GM12878 (cell line): ENCODE measurements around the gene SNTA1. TPM values are rescaled to one million over a fixed set of nuclear protein-coding genes. Genes with fewer than 3 reads are reported as not detected.

ENCODE experiments used
- ATAC-seq: fragments of 200-7000 bp; cut with Tn5 transposase; 3 replicates; pipeline ENCODE4 v1.9.1; 2020; ENCODE audit warnings: mild to moderate bottlenecking, moderate library complexity
- BruUV-seq: library from RNA; stranded (reverse); fragments of 400-500 nt; replicated peaks from 2 replicates; lab custom pipeline; 2021; lab: Mats Ljungman, UMichigan
- CTCF ChIA-PET: fragments of 300-600 bp; sonication (Branson Sonifier 250); formaldehyde crosslinking; extraction: SDS; loops from one replicate; lab custom pipeline; 2021; ENCODE audit warnings: inconsistent platforms; lab: Yijun Ruan, JAX
- POLR2A ChIA-PET: fragments of 350-600 bp; formaldehyde crosslinking; extraction: SDS; loops from one replicate; lab custom pipeline; 2021; ENCODE audit warnings: inconsistent platforms; lab: Charles Lee
- RAD21 ChIA-PET: fragments of 300-600 bp; sonication (Branson Sonifier 250); formaldehyde crosslinking; loops from one replicate; lab custom pipeline; 2023; ENCODE audit warnings: antibody characterized with exemption; ENCODE audit not compliant: unreplicated experiment; lab: Charles Lee
- SMC1A ChIA-PET: fragments of 300-600 bp; sonication (Branson Sonifier 250); formaldehyde crosslinking; loops from one replicate; lab custom pipeline; 2023; ENCODE audit not compliant: unreplicated experiment, uncharacterized antibody; lab: Charles Lee
- DNase-seq: peaks from one replicate; pipeline ENCODE4 v3.0.0-alpha.2; 2011; ENCODE audit warnings: low read depth, low spot score
- FAIRE-seq: peaks from 3 replicates; lab custom pipeline; 2011; peaks lifted over from hg19 to GRCh38; lab: Jason Lieb, UNC
- H2AFZ ChIP-seq: 2 replicates; pipeline ENCODE4 v1.6.0; 2011; ENCODE audit warnings: low read depth, low read length, control low read depth; ENCODE audit not compliant: control insufficient read depth
- H3K27ac ChIP-seq: 2 replicates; pipeline ENCODE4 v1.5.1; 2011; ENCODE audit warnings: control low read depth; ENCODE audit not compliant: control insufficient read depth, insufficient read depth
- H3K27me3 ChIP-seq, 2 experiments: replicated peaks in 1 of 2; 2 replicates each; pipeline versions ENCODE4 v1.6.0 to v1.6.1; 2011; ENCODE audit warnings: low read length in 1 of 2; ENCODE audit not compliant: control insufficient read depth in 2 of 2, insufficient read depth in 2 of 2
- H3K36me3 ChIP-seq, 2 experiments: 2 replicates each; pipeline ENCODE4 v1.5.1; 2011; ENCODE audit warnings: low read length in 1 of 2; ENCODE audit not compliant: control insufficient read depth in 2 of 2, insufficient read depth in 2 of 2
- H3K4me1 ChIP-seq: 2 replicates; pipeline ENCODE4 v1.6.1; 2011; ENCODE audit warnings: mild to moderate bottlenecking, low read length, moderate library complexity, mixed read lengths; ENCODE audit not compliant: control insufficient read depth, insufficient read depth
- H3K4me2 ChIP-seq: 2 replicates; pipeline ENCODE4 v1.6.0; 2011; ENCODE audit warnings: control low read depth; ENCODE audit not compliant: control insufficient read depth, insufficient read depth
- H3K4me3 ChIP-seq: fragments of 200-600 bp; sonication (generic); 2 replicates; pipeline ENCODE4 v1.5.1; 2016
- H3K79me2 ChIP-seq: 2 replicates; pipeline ENCODE4 v1.6.0; 2011; ENCODE audit warnings: low read length; ENCODE audit not compliant: control insufficient read depth, insufficient read depth
- H3K9ac ChIP-seq: 2 replicates; pipeline ENCODE4 v1.8.0; 2011; ENCODE audit warnings: low read length, control low read depth, mixed read lengths; ENCODE audit not compliant: control insufficient read depth, insufficient read depth
- H3K9me3 ChIP-seq: replicated peaks from 3 replicates; pipeline ENCODE4 v1.5.1; 2011; ENCODE audit warnings: mild to moderate bottlenecking, low read length; ENCODE audit not compliant: control insufficient read depth, insufficient read depth
- H4K20me1 ChIP-seq: 2 replicates; pipeline ENCODE4 v1.6.0; 2011; ENCODE audit not compliant: control insufficient read depth, insufficient read depth
- ATF7 ChIP-seq: fragments of 450-650 bp; IDR thresholded peaks from 2 replicates; pipeline ENCODE4 v1.6.1; 2016; ENCODE audit warnings: low read depth, mild to moderate bottlenecking
- CBX3 ChIP-seq: fragments of 200-600 bp; sonication (generic); IDR thresholded peaks from 2 replicates; pipeline ENCODE4 v1.6.1; 2016; ENCODE audit warnings: low read depth, borderline replicate concordance
- FOXK2 ChIP-seq: fragments of 450-650 bp; IDR thresholded peaks from 2 replicates; pipeline ENCODE4 v1.6.1; 2017; ENCODE audit warnings: mild to moderate bottlenecking, moderate library complexity
- JUNB ChIP-seq: IDR thresholded peaks from 2 replicates; pipeline ENCODE4 v1.6.1; 2016; ENCODE audit warnings: antibody characterized with exemption, mild to moderate bottlenecking
- PAX8 ChIP-seq: fragments of 450-650 bp; IDR thresholded peaks from 2 replicates; pipeline ENCODE4 v1.6.1; 2017; ENCODE audit warnings: mild to moderate bottlenecking, moderate library complexity
- RB1 ChIP-seq: fragments of 450-650 bp; formaldehyde crosslinking; IDR thresholded peaks from 2 replicates; pipeline ENCODE4 v1.6.1; 2017; ENCODE audit warnings: mild to moderate bottlenecking, borderline replicate concordance
- WGBS: methylation state at CpG from one replicate; pipeline ENCODE4 v1.1.6; 2016; ENCODE audit warnings: low lambda C conversion rate; ENCODE audit not compliant: insufficient replicate concordance, insufficient coverage; ENCODE audit errors: missing lambda C conversion rate; 5-methylcytosine and 5-hydroxymethylcytosine counted together
- in situ Hi-C: fragments of 300-500 bp; cut with MboI; formaldehyde crosslinking; loops from 9 replicates; pipeline ENCODE4 v1.14.3; 2018; ENCODE audit warnings: mixed read lengths
- intact Hi-C: fragments of 100-400 bp; cut with micrococcal nuclease; formaldehyde crosslinking; loops from one replicate; pipeline ENCODE4 v1.14.2; 2022; ENCODE audit not compliant: unreplicated experiment
- polyA plus RNA-seq, 11 experiments: library from polyadenylated mRNA; depleted of rRNA in 4 of 11; unstranded in 6 of 11; stranded (reverse) in 5 of 11; fragments of >200 nt; fragmentation: Nextera tagmentation in 4 of 11; fragmentation: Illumina TruSeq in 1 of 11; extraction: Ambion mirVana in 4 of 11; extraction: Trizol in 1 of 11; gene quantifications; 1 replicate in 1 of 11; 2 replicates in 10 of 11; pipeline versions ENCODE4 v1.2.1 to v1.2.3, GENCODE V29; 2011 to 2016; ENCODE audit warnings: inconsistent platforms in 2 of 11, missing spikeins in 2 of 11, low read depth in 1 of 11
- total RNA-seq, 4 experiments: library from RNA; depleted of rRNA in 3 of 4; stranded (reverse); fragments of >200 nt in 3 of 4; fragmentation: Illumina TruSeq in 1 of 4; extraction: Trizol in 1 of 4; gene quantifications; 2 replicates each; pipeline versions ENCODE4 v1.2.1 to v1.2.3, GENCODE V29; 2013 to 2021
- TF ChIP-seq, protein P1 (sequence below): fragments of 450-650 bp; IDR thresholded peaks from 2 replicates; pipeline ENCODE4 v1.6.1; 2016; ENCODE audit warnings: mild to moderate bottlenecking, moderate library complexity, borderline replicate concordance
- TF ChIP-seq, protein P2 (sequence below): IDR thresholded peaks from 2 replicates; pipeline ENCODE4 v1.6.1; 2011; ENCODE audit warnings: low read depth, mild to moderate bottlenecking, low read length, moderate library complexity, borderline replicate concordance; ENCODE audit errors: extremely low read depth
- TF ChIP-seq, protein P3 (sequence below): IDR thresholded peaks from 2 replicates; pipeline ENCODE4 v1.6.1; 2012; ENCODE audit warnings: low read depth, low read length, improper control_type of control experiment
- TF ChIP-seq, protein P4 (sequence below): IDR thresholded peaks from 2 replicates; pipeline ENCODE4 v1.6.1; 2011; ENCODE audit warnings: borderline replicate concordance, low read depth, mild to moderate bottlenecking, moderate library complexity, low read length; ENCODE audit not compliant: insufficient read depth, poor library complexity, severe bottlenecking
- TF ChIP-seq, protein P5 (sequence below): fragments of 450-650 bp; IDR thresholded peaks from 2 replicates; pipeline ENCODE4 v1.6.1; 2017; ENCODE audit warnings: mild to moderate bottlenecking, moderate library complexity

SNTA1 gene
- total and polyA plus RNA-seq, 10 of the 15 experiments (the other 5 are each of a cell fraction or from before 2014, with no cell fraction given) = 0.26 to 5.1 (median 1.8) TPM

DNA sequence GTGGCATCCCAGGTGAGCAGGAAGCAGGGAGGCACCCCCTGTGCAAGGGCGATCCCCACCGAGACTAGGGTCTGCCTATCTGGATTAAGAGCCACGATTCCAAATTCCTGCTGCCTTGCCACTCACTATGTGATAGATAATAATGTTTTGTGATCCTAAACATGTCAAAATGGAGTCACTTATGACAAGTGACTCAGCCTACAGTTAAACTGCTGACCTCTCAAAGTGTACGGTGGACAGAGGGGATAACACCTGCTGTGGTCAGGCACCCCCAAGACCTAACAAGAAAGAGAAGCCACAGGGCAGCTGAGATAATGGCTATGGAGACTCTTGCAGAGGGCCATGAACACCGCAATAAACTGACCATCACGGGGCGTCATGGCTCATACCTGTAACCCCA is 16.0 kb upstream of the SNTA1 start:
- ChIA-PET POLR2A (interaction anchor here (0.6 to 0.9 kb wide), 2 partner anchors 203 to 209 kb away, joined by 3 read pairs; no protein-coding TSS in a partner anchor), CTCF (interaction anchor here (0.7 to 1.4 kb wide), 2 partner anchors 194 to 209 kb away, joined by 3 to 6 read pairs; no protein-coding TSS in a partner anchor), RAD21 (interaction anchor here (0.7 to 1.3 kb wide), 3 partner anchors 30 to 207 kb away, joined by 3 to 9 read pairs (median 4); partner anchors contain the start of genes ACTL10 and CBFA2T2), SMC1A (interaction anchor here (0.6 to 1.1 kb wide), 2 partner anchors 22 to 195 kb away, joined by 3 read pairs; no protein-coding TSS in a partner anchor)
- intact Hi-C loops = loop anchor here (1.0 to 5.0 kb wide), 3 partner anchors 194 to 273 kb away; partner anchors contain the start of genes ACTL10 and ZNF341
- WGBS = 89% methylated on average over 7 of the region's 7 CpGs
- H3K9me3 ChIP-seq = no peaks in the 10 kb centered on the region
- in situ Hi-C loops = no loop called here
- no peak for FAIRE-seq
- no peaks in the 10 kb centered on the region for H4K20me1 ChIP-seq
- no peaks in the 10 kb centered on the region for H3K36me3 ChIP-seq
- H3K9ac ChIP-seq = no peak overlapping the region
- DNase-seq = no peak
- H3K4me2 ChIP-seq = no peak overlapping the region
- H3K79me2 ChIP-seq = no peaks in the 10 kb centered on the region
- H3K27ac ChIP-seq = no peak overlapping the region
- H3K4me1 ChIP-seq = no peaks in the 10 kb centered on the region
- H2AFZ ChIP-seq = no peak overlapping the region
- no peak overlapping the region for H3K4me3 ChIP-seq
- no peaks in the 10 kb centered on the region for H3K27me3 ChIP-seq
- ATAC-seq = no peak
- no TSS peak for BruUV-seq
- TF ChIP-seq, protein P1, sequence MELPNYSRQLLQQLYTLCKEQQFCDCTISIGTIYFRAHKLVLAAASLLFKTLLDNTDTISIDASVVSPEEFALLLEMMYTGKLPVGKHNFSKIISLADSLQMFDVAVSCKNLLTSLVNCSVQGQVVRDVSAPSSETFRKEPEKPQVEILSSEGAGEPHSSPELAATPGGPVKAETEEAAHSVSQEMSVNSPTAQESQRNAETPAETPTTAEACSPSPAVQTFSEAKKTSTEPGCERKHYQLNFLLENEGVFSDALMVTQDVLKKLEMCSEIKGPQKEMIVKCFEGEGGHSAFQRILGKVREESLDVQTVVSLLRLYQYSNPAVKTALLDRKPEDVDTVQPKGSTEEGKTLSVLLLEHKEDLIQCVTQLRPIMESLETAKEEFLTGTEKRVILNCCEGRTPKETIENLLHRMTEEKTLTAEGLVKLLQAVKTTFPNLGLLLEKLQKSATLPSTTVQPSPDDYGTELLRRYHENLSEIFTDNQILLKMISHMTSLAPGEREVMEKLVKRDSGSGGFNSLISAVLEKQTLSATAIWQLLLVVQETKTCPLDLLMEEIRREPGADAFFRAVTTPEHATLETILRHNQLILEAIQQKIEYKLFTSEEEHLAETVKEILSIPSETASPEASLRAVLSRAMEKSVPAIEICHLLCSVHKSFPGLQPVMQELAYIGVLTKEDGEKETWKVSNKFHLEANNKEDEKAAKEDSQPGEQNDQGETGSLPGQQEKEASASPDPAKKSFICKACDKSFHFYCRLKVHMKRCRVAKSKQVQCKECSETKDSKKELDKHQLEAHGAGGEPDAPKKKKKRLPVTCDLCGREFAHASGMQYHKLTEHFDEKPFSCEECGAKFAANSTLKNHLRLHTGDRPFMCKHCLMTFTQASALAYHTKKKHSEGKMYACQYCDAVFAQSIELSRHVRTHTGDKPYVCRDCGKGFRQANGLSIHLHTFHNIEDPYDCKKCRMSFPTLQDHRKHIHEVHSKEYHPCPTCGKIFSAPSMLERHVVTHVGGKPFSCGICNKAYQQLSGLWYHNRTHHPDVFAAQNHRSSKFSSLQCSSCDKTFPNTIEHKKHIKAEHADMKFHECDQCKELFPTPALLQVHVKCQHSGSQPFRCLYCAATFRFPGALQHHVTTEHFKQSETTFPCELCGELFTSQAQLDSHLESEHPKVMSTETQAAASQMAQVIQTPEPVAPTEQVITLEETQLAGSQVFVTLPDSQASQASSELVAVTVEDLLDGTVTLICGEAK = no peak
- no peak for TF ChIP-seq CBX3
- TF ChIP-seq, protein P2, sequence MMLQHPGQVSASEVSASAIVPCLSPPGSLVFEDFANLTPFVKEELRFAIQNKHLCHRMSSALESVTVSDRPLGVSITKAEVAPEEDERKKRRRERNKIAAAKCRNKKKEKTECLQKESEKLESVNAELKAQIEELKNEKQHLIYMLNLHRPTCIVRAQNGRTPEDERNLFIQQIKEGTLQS = no peak
- TF ChIP-seq RB1 = no peak
- TF ChIP-seq, protein P3, sequence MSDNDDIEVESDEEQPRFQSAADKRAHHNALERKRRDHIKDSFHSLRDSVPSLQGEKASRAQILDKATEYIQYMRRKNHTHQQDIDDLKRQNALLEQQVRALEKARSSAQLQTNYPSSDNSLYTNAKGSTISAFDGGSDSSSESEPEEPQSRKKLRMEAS = no peak
- no peak for TF ChIP-seq JUNB
- TF ChIP-seq, protein P4, sequence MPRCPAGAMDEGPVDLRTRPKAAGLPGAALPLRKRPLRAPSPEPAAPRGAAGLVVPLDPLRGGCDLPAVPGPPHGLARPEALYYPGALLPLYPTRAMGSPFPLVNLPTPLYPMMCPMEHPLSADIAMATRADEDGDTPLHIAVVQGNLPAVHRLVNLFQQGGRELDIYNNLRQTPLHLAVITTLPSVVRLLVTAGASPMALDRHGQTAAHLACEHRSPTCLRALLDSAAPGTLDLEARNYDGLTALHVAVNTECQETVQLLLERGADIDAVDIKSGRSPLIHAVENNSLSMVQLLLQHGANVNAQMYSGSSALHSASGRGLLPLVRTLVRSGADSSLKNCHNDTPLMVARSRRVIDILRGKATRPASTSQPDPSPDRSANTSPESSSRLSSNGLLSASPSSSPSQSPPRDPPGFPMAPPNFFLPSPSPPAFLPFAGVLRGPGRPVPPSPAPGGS = no peak
- no peak for TF ChIP-seq FOXK2
- TF ChIP-seq PAX8 = no peak
- TF ChIP-seq, protein P5, sequence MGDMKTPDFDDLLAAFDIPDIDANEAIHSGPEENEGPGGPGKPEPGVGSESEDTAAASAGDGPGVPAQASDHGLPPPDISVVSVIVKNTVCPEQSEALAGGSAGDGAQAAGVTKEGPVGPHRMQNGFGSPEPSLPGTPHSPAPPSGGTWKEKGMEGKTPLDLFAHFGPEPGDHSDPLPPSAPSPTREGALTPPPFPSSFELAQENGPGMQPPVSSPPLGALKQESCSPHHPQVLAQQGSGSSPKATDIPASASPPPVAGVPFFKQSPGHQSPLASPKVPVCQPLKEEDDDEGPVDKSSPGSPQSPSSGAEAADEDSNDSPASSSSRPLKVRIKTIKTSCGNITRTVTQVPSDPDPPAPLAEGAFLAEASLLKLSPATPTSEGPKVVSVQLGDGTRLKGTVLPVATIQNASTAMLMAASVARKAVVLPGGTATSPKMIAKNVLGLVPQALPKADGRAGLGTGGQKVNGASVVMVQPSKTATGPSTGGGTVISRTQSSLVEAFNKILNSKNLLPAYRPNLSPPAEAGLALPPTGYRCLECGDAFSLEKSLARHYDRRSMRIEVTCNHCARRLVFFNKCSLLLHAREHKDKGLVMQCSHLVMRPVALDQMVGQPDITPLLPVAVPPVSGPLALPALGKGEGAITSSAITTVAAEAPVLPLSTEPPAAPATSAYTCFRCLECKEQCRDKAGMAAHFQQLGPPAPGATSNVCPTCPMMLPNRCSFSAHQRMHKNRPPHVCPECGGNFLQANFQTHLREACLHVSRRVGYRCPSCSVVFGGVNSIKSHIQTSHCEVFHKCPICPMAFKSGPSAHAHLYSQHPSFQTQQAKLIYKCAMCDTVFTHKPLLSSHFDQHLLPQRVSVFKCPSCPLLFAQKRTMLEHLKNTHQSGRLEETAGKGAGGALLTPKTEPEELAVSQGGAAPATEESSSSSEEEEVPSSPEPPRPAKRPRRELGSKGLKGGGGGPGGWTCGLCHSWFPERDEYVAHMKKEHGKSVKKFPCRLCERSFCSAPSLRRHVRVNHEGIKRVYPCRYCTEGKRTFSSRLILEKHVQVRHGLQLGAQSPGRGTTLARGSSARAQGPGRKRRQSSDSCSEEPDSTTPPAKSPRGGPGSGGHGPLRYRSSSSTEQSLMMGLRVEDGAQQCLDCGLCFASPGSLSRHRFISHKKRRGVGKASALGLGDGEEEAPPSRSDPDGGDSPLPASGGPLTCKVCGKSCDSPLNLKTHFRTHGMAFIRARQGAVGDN = no peak
- no peak for TF ChIP-seq ATF7
